Stimulated activated memory B cell treated with anti-CD40 and anti-IgM and Interleukin-4, amounts not matched to agents 10 μg/mL and 1 μg/mL and 100 μg/mL, for 72 hours (primary cell): ENCODE data around the gene TMEM59L.

ENCODE experiments used
- ATAC-seq: fragments of 150-1000 bp; cut with Tn5 transposase; 2 replicates; pipeline ENCODE4 v1.10.0; 2021
- H3K27ac Mint-ChIP-seq: one replicate; pipeline ENCODE4 v1.8.0; 2022; ENCODE audit warnings: mild to moderate bottlenecking, mixed read lengths
- H3K27me3 Mint-ChIP-seq: one replicate; pipeline ENCODE4 v1.8.0; 2022; ENCODE audit warnings: mixed read lengths
- H3K36me3 Mint-ChIP-seq: one replicate; pipeline ENCODE4 v1.8.0; 2022; ENCODE audit warnings: mixed read lengths
- H3K4me1 Mint-ChIP-seq: one replicate; pipeline ENCODE4 v1.8.0; 2022; ENCODE audit warnings: mixed read lengths
- H3K4me3 Mint-ChIP-seq: one replicate; pipeline ENCODE4 v1.8.0; 2022; ENCODE audit warnings: mild to moderate bottlenecking, moderate library complexity, mixed read lengths
- H3K9me3 Mint-ChIP-seq: one replicate; pipeline ENCODE4 v1.8.0; 2022; ENCODE audit warnings: mixed read lengths

Gene TMEM59L

GRCh38 chr19:18612051-18612771, 459 bp upstream of the TMEM59L start:
- Mint-ChIP-seq H3K4me3 (peak overlapping the region; percentile 57), H3K27me3 (peaks cover 100% of the 10 kb centered on the region), H3K4me1 (peaks cover 38% of the 10 kb centered on the region), H3K36me3 (no peaks in the 10 kb centered on the region), H3K9me3 (no peaks in the 10 kb centered on the region), H3K27ac (no peak overlapping the region)
- no peak for ATAC-seq

GRCh38 chr19:18613589-18614234, 1.0 kb downstream of the TMEM59L start:
- Mint-ChIP-seq H3K4me3 (peak overlapping the region; percentile 60), H3K27ac (no peak overlapping the region), H3K9me3 (no peaks in the 10 kb centered on the region), H3K27me3 (peaks cover 96% of the 10 kb centered on the region), H3K36me3 (no peaks in the 10 kb centered on the region), H3K4me1 (peaks cover 29% of the 10 kb centered on the region)
- peak; percentile 28 for ATAC-seq

- H3K4me1 Mint-ChIP-seq = peaks cover 26% of the 10 kb centered on the region
- ATAC-seq = no peak
- no peak overlapping the region for H3K27ac Mint-ChIP-seq
- no peak overlapping the region for H3K4me3 Mint-ChIP-seq
- H3K9me3 Mint-ChIP-seq = no peaks in the 10 kb centered on the region
- H3K36me3 Mint-ChIP-seq = no peaks in the 10 kb centered on the region
- peaks cover 82% of the 10 kb centered on the region for H3K27me3 Mint-ChIP-seq
These were observed 3.4 kb downstream of the TMEM59L start for GRCh38 chr19:18616023-18616422.

GRCh38 chr19:18617562-18617961, 4.9 kb downstream of the TMEM59L start:
- H3K27me3 Mint-ChIP-seq = peaks cover 67% of the 10 kb centered on the region
- ATAC-seq = no peak
- peaks cover 15% of the 10 kb centered on the region for H3K4me1 Mint-ChIP-seq
- H3K36me3 Mint-ChIP-seq = no peaks in the 10 kb centered on the region
- H3K9me3 Mint-ChIP-seq = no peaks in the 10 kb centered on the region
- H3K27ac Mint-ChIP-seq = no peak overlapping the region
- H3K4me3 Mint-ChIP-seq = no peak overlapping the region

GRCh38 chr19:18618236-18618635, 5.6 kb downstream of the TMEM59L start:
- Mint-ChIP-seq H3K4me1 (peaks cover 11% of the 10 kb centered on the region), H3K9me3 (no peaks in the 10 kb centered on the region), H3K27ac (no peak overlapping the region), H3K36me3 (no peaks in the 10 kb centered on the region), H3K4me3 (no peak overlapping the region), H3K27me3 (peaks cover 61% of the 10 kb centered on the region)
- no peak for ATAC-seq

DNA sequence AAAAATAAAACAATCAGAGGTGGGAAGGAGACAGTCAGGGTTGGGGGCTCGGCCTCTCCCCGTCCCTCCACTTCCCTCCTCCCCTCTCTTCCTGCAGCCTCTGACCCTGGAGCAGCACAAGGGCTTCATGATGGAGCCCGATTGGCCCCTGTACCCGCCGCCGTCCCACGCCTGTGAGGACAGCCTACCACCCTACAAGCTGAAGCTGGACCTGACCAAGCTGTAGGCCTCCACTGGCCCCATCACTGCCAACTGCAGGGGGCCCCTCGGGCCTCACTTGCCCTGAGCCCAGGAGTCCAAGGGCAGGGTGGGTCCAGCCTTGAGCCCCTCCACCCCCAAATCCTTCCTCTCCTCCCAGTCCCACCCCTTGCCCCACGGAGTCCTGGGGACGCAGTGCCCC, 7.6 kb downstream of the TMEM59L start:
- ATAC-seq = no peak

DNA sequence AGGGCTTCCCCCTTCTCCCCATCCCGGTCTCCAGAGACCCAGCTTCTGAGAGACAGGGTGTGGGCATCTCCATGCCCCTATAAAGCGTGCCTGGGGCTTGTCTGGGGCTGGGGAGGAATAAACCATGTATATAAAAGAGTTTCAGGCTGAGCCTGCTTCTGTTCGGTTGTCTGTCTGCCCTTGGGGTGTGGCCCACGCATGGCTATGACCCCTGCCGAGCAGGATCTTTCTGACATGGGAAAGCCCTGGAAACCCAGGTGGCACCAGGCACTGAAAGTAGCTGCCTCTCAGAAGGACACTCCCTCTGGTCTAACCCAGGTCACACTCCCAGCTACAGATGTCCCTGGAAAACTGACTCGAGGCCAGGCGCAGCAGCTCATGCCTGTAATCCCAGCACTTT, 8.2 kb downstream of the TMEM59L start:
- no peak for ATAC-seq
- Mint-ChIP-seq H3K36me3 (no peaks in the 10 kb centered on the region), H3K4me1 (no peaks in the 10 kb centered on the region), H3K4me3 (no peak overlapping the region), H3K27ac (no peak overlapping the region), H3K27me3 (peaks cover 34% of the 10 kb centered on the region), H3K9me3 (no peaks in the 10 kb centered on the region)

More for the DNA sequence above, 7.6 kb downstream of the TMEM59L start:
- no peaks in the 10 kb centered on the region for H3K9me3 Mint-ChIP-seq
- no peak overlapping the region for H3K27ac Mint-ChIP-seq
- no peaks in the 10 kb centered on the region for H3K4me1 Mint-ChIP-seq
- no peak overlapping the region for H3K4me3 Mint-ChIP-seq
- no peaks in the 10 kb centered on the region for H3K36me3 Mint-ChIP-seq
- peaks cover 40% of the 10 kb centered on the region for H3K27me3 Mint-ChIP-seq

GRCh38 chr19:18626906-18627305, 14.2 kb downstream of the TMEM59L start:
- Mint-ChIP-seq H3K27me3 (peaks cover 9% of the 10 kb centered on the region), H3K36me3 (no peaks in the 10 kb centered on the region), H3K27ac (no peak overlapping the region), H3K9me3 (no peaks in the 10 kb centered on the region), H3K4me3 (no peak overlapping the region), H3K4me1 (no peaks in the 10 kb centered on the region)
- ATAC-seq = no peak

- peak; percentile 38 for ATAC-seq
- no peaks in the 10 kb centered on the region for H3K4me1 Mint-ChIP-seq
- peaks cover 9% of the 10 kb centered on the region for H3K27me3 Mint-ChIP-seq
- H3K9me3 Mint-ChIP-seq = no peaks in the 10 kb centered on the region
- H3K4me3 Mint-ChIP-seq = no peak overlapping the region
- H3K27ac Mint-ChIP-seq = no peak overlapping the region
- no peaks in the 10 kb centered on the region for H3K36me3 Mint-ChIP-seq
These were observed 16.8 kb downstream of the TMEM59L start for GRCh38 chr19:18629166-18630088.

DNA sequence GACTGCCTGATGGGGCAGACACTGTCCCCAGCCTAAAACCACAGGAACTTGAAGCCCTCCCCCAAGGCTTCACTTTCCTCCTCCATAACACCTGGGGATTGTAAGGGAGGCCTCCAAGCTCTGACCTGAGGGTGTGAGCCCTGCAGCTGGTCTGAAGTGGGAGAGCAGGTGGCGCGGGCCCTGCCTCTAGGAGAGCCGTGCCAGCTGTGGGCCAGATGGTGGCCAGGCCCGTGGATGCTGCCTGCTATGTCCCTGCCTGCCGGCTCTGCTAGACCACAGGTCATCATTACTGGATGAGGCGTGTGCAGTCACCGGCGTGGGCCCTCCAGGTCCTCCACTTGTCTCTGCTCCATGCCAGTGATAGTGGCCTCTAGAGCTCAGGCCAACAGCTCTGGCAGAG, 20.7 kb downstream of the TMEM59L start:
- Mint-ChIP-seq H3K27ac (no peak overlapping the region), H3K4me3 (no peak overlapping the region), H3K36me3 (no peaks in the 10 kb centered on the region), H3K4me1 (peaks cover 29% of the 10 kb centered on the region), H3K9me3 (no peaks in the 10 kb centered on the region), H3K27me3 (peaks cover 9% of the 10 kb centered on the region)
- ATAC-seq = no peak

DNA sequence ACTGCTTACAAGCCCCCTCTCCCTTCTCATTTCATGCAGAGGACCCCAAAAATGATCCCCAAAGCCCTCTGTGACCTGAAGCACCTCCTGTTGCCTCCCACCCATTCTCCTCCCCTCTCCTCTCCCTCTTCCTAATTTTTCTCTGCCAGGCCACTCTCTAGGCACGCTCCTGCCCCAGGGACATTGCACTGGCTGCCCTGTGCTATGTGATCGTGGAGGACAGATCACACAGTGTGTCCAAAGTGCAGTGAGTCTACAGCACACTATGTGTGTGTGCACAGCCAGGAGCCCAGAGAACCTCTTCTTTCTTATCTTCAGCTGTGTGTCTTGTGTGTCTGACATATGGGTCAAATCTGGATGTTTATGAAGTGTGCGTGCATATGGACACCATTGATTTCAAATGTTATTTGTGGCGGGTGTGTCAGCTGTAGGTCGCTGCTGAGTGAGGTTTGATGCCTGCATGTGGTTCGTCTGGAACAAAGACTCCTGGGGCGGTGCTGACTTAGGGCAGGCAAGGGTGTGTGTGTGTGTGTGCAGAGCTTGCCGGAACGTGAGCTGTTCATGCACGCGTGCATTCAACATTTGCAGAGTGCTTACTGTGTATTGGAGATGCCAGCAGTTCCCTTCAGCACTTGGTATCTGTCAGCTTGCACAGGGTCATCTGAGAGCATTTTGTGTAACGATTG, 22.1 kb downstream of the TMEM59L start:
- no peak overlapping the region for H3K4me3 Mint-ChIP-seq
- H3K27me3 Mint-ChIP-seq = peaks cover 4% of the 10 kb centered on the region
- no peak overlapping the region for H3K27ac Mint-ChIP-seq
- H3K4me1 Mint-ChIP-seq = peaks cover 32% of the 10 kb centered on the region
- no peaks in the 10 kb centered on the region for H3K9me3 Mint-ChIP-seq
- ATAC-seq = no peak
- H3K36me3 Mint-ChIP-seq = no peaks in the 10 kb centered on the region

DNA sequence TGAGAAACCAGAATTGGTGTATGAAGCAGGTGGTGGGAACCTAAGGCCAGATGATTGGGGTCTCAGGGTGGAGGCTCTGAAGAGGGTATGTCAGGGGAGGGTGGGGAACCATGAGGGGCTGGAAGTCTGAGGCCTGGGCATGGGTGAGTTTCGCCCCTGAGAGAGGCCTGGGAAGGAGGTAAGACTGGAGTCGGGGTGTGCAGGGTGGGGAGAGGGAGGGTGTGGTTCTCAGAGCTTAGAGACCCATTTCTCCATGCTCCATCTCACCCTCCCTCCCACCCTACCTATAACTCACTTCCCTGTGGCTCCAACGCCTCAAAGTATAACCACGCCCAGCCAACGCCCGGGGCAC, 23.1 kb downstream of the TMEM59L start:
- Mint-ChIP-seq H3K4me1 (peaks cover 32% of the 10 kb centered on the region), H3K4me3 (peak overlapping the region; percentile 87), H3K27ac (peak overlapping the region; percentile 79), H3K36me3 (no peaks in the 10 kb centered on the region), H3K27me3 (no peaks in the 10 kb centered on the region), H3K9me3 (no peaks in the 10 kb centered on the region)
- no peak for ATAC-seq

GRCh38 chr19:18636183-18636968, 23.7 kb downstream of the TMEM59L start:
- Mint-ChIP-seq H3K27me3 (no peaks in the 10 kb centered on the region), H3K9me3 (no peaks in the 10 kb centered on the region), H3K4me3 (peak overlapping the region; percentile 87), H3K4me1 (peaks cover 32% of the 10 kb centered on the region), H3K36me3 (no peaks in the 10 kb centered on the region), H3K27ac (peak overlapping the region; percentile 79)
- peak; percentile 94 for ATAC-seq

DNA sequence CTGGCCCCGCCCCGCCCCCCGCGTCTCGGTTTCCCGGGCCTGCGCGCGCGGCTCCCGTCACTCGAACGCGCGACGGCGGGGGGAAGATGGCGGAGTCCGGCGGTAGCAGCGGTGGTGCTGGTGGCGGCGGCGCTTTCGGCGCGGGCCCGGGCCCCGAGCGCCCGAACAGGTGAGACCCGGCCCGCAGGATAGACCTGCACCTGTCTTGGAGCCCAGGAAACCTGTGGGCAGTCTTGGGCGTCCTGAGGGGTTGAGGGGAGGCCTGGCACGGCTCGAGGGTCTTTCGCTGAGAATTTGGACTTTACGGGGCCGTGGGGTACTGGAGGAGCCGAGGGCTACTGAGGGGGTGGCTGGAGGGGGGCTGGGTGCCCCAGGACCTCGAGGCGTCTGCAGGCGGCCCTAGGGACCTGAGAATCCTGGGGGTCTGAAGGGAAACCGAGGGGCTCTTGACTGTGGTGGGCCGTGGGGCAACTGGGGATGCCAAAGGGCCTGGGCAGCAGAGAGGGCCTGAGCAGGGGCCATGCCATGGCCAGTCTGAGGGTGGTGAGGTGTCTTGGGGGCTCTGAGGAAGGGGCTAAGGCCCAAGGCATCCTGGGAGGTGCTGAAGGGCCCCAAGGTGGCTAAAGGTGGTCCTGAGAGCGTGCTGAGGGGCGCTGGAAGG, 24.4 kb downstream of the TMEM59L start, which contains the start of gene KLHL26:
Gene KLHL26 (plus strand): TSS at position 60 of the 661 bp plus-strand sequence. CDS start 27 bp downstream, at position 87.
- peaks cover 32% of the 10 kb centered on the region for H3K4me1 Mint-ChIP-seq

More for the DNA sequence above, 24.4 kb downstream of the TMEM59L start, which contains the start of gene KLHL26:
- H3K27me3 Mint-ChIP-seq = no peaks in the 10 kb centered on the region
- ATAC-seq = no peak
- H3K9me3 Mint-ChIP-seq = no peaks in the 10 kb centered on the region
- peak within 1 kb of the TSS; percentile 79 for H3K27ac Mint-ChIP-seq
- H3K4me3 Mint-ChIP-seq = peak within 1 kb of the TSS; percentile 87
- H3K36me3 Mint-ChIP-seq = no peaks in the 10 kb centered on the region
